Activated naive CD4-positive, alpha-beta T cell treated with anti-CD3 and anti-CD28 coated beads, Interleukin-2, amount 50 U/mL, for 24 hours (primary cell): Measurements from ENCODE around the gene LDLRAD3.
"Not testable (repeated sequence)": the region's sequence is repeated elsewhere in the genome, so short reads cannot be mapped to it uniquely, and the experiment has no call there.

Source experiments
- H3K27ac Mint-ChIP-seq: one replicate; pipeline ENCODE4 v1.8.0; 2021; ENCODE audit warnings: mild to moderate bottlenecking, mixed read lengths
- H3K27me3 Mint-ChIP-seq: one replicate; pipeline ENCODE4 v1.8.0; 2021; ENCODE audit warnings: mixed read lengths
- H3K36me3 Mint-ChIP-seq: one replicate; pipeline ENCODE4 v1.8.0; 2021; ENCODE audit warnings: mixed read lengths
- H3K4me1 Mint-ChIP-seq: one replicate; pipeline ENCODE4 v1.8.0; 2021; ENCODE audit warnings: mixed read lengths
- H3K4me3 Mint-ChIP-seq: one replicate; pipeline ENCODE4 v1.8.0; 2021; ENCODE audit warnings: mild to moderate bottlenecking, mixed read lengths
- H3K9me3 Mint-ChIP-seq: one replicate; pipeline ENCODE4 v1.8.0; 2021; ENCODE audit warnings: mixed read lengths

The LDLRAD3 gene, protein sequence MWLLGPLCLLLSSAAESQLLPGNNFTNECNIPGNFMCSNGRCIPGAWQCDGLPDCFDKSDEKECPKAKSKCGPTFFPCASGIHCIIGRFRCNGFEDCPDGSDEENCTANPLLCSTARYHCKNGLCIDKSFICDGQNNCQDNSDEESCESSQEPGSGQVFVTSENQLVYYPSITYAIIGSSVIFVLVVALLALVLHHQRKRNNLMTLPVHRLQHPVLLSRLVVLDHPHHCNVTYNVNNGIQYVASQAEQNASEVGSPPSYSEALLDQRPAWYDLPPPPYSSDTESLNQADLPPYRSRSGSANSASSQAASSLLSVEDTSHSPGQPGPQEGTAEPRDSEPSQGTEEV

DNA sequence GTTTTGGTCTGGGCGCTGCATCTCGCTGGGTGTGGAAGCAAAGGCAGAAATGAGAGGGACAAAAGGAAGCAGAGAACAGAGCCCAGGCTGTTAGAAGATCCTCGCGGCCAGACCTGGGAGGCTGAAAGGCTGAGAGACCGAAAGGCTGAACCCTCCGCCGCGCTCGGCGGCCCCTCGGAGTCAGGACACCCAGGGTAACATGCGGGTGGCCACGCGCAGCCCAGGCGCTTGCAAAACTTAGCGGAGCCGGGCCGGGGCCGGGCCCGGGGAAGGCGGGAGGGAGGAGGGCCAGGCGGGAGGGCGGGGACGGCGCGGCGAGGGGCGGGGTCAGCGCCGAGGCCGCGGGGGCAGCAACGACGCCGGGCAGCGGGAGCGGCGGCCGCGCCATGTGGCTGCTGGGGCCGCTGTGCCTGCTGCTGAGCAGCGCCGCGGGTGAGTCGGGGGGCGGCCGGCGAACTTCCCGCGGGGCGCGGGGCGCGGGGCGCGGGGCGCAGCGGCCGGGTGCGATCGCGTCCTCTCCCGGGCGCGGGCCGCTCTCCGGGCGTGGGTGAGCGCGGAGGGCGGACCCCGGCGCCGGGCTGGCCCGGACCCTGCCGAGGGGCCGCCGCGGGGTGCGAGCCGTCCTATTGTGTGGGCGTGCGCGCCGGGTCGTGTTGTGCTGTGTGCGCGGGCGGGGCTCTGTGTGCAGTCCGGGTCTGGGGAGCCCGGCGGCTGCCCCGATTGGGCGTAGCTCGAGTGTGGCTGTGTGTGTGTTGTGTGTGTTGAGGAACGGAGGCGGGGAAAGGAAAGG, at the start of gene LDLRAD3:
LDLRAD3 (plus strand) TSS at position 350 of the 790 bp plus-strand sequence; CDS start at position 387, 37 bp downstream.
- Mint-ChIP-seq H3K27me3 (peaks cover 31% of the 10 kb centered on the region), H3K27ac (no peak within 1 kb of the TSS), H3K4me1 (peaks cover 12% of the 10 kb centered on the region), H3K36me3 (no peaks in the 10 kb centered on the region), H3K4me3 (peak within 1 kb of the TSS; percentile 86), H3K9me3 (no peaks in the 10 kb centered on the region)

DNA sequence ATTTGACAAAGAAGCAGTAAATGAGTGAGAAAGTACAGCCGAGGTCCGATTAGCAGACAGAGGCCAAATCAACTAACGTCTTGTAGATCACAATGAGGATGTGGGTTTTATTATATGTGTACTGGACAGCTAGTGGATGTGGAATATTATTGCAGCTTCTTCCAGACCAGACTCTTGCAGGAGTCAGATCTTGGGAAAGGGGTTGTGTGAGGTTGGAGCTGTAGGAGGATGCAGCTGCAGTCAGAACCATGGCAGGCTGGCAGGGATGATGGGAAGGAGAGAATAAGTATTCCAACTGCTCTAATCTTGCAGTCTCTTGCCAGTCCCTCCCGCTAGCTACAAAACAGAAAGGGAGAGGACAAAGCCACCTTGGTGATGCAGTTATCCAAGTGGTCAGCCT, 46.8 kb upstream of the LDLRAD3 start:
- Mint-ChIP-seq H3K4me1 (no peaks in the 10 kb centered on the region), H3K9me3 (no peaks in the 10 kb centered on the region), H3K27me3 (peaks cover 11% of the 10 kb centered on the region), H3K36me3 (no peaks in the 10 kb centered on the region), H3K4me3 (no peak overlapping the region), H3K27ac (no peak overlapping the region)

DNA sequence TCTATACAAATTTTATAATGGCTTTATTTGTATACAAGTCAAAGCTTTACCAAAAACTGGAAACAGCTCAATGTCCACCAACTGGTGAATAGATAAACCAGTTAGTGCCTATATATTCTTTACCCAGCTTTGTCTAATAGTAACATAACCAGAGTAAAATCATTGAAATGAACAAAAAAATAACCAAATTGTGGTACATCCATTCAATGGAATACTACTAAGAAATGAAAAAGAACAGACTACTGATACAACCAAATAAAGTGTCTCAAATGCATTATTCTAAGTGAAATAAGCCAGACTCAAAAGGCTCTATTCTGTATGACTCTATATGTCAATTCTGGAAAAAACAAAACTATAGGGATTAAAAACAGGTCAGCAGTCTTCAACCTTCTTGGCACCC, 40.9 kb upstream of the LDLRAD3 start:
- H3K27me3 Mint-ChIP-seq = peaks cover 8% of the 10 kb centered on the region
- no peak overlapping the region for H3K4me3 Mint-ChIP-seq
- H3K36me3 Mint-ChIP-seq = no peaks in the 10 kb centered on the region
- H3K9me3 Mint-ChIP-seq = peaks cover 3% of the 10 kb centered on the region
- no peak overlapping the region for H3K27ac Mint-ChIP-seq
- no peaks in the 10 kb centered on the region for H3K4me1 Mint-ChIP-seq

- no peak overlapping the region for H3K4me3 Mint-ChIP-seq
- H3K36me3 Mint-ChIP-seq = no peaks in the 10 kb centered on the region
- H3K9me3 Mint-ChIP-seq = peaks cover 3% of the 10 kb centered on the region
- no peaks in the 10 kb centered on the region for H3K4me1 Mint-ChIP-seq
- peaks cover 7% of the 10 kb centered on the region for H3K27me3 Mint-ChIP-seq
- no peak overlapping the region for H3K27ac Mint-ChIP-seq
These were observed 38.1 kb upstream of the LDLRAD3 start for GRCh38 chr11:35905646-35906276.

DNA sequence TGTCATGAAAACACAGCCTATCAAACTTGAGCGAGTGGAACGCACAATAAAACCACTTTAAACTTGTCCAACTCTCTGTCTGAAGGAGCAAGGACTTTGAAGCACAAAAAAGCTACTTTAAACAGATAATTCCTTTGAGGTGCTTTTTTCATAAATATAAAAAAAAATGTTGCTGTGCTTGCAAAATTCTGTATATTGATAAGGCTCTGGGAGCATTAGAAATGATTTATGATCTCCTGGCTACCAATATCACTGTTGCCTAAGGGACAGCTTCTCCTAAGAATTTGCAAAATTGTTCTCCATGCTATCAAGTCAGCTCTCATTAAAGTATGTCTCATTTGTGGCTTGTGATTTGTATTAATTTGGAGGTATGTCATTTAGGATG, 37.6 kb upstream of the LDLRAD3 start:
- no peak overlapping the region for H3K27ac Mint-ChIP-seq
- H3K4me1 Mint-ChIP-seq = no peaks in the 10 kb centered on the region
- H3K4me3 Mint-ChIP-seq = no peak overlapping the region
- H3K9me3 Mint-ChIP-seq = peaks cover 3% of the 10 kb centered on the region
- H3K36me3 Mint-ChIP-seq = no peaks in the 10 kb centered on the region
- peaks cover 7% of the 10 kb centered on the region for H3K27me3 Mint-ChIP-seq

GRCh38 chr11:35906681-35907080, 37.2 kb upstream of the LDLRAD3 start:
- Mint-ChIP-seq H3K27me3 (peaks cover 7% of the 10 kb centered on the region), H3K36me3 (no peaks in the 10 kb centered on the region), H3K9me3 (peaks cover 3% of the 10 kb centered on the region), H3K27ac (no peak overlapping the region), H3K4me1 (no peaks in the 10 kb centered on the region), H3K4me3 (no peak overlapping the region)

DNA sequence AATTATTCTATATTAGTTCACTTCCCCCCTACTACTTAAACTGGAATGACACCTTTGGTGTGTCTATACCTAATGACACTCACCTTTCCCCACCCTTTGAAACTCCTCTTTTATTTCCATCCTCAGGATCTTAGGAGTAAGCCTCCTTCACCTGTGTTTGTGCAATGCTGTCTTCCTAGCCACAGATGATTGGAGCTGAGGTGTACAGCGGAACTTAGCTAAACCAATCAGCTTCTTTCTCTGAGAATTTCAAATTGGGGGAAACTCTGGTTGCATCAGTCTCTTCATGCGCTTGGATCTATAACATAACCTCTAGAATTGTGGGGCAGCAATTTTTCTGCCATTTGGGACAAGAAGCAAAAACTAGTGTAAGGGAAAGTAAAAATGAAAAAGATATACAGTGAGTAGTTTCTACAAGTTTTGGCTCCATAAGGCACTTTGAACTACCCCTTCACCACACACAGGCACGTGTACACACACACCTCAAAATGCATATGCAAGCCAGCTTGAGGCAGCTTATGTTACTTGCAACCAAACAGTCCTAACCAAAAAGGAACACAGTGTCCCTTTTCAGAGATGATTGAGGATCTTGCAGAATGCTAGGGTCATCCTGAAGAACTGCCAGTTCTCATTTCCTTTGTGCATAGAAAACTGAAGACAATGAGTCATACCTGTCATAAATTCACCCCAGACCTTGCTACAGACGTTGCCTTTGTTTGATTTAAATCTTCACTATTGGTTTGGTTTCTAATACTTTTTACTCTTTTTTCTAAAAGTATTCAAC, 36.0 kb upstream of the LDLRAD3 start:
- H3K36me3 Mint-ChIP-seq = no peaks in the 10 kb centered on the region
- H3K27ac Mint-ChIP-seq = no peak overlapping the region
- no peaks in the 10 kb centered on the region for H3K4me1 Mint-ChIP-seq
- H3K4me3 Mint-ChIP-seq = no peak overlapping the region
- H3K27me3 Mint-ChIP-seq = peaks cover 7% of the 10 kb centered on the region
- H3K9me3 Mint-ChIP-seq = peaks cover under 1% of the 10 kb centered on the region

DNA sequence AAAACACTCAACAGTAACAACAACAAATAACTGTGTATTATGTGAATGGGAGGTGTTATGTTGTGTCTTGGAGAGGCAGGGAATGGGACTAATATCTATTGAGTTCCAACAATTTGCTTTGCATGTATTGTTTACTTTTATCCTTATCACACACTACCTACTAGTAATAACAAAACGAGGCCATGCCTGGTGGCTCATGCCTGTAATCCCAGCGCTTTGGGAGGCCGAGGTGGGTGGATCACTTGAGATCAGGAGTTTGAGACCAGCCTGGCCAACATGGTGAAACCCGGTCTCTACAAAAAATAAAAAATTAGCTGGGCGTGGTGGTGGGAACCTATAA, 35.5 kb upstream of the LDLRAD3 start:
- not testable (repeated sequence) for H3K36me3 Mint-ChIP-seq, H3K9me3 Mint-ChIP-seq, H3K27me3 Mint-ChIP-seq, H3K27ac Mint-ChIP-seq, H3K4me3 Mint-ChIP-seq, H3K4me1 Mint-ChIP-seq

DNA sequence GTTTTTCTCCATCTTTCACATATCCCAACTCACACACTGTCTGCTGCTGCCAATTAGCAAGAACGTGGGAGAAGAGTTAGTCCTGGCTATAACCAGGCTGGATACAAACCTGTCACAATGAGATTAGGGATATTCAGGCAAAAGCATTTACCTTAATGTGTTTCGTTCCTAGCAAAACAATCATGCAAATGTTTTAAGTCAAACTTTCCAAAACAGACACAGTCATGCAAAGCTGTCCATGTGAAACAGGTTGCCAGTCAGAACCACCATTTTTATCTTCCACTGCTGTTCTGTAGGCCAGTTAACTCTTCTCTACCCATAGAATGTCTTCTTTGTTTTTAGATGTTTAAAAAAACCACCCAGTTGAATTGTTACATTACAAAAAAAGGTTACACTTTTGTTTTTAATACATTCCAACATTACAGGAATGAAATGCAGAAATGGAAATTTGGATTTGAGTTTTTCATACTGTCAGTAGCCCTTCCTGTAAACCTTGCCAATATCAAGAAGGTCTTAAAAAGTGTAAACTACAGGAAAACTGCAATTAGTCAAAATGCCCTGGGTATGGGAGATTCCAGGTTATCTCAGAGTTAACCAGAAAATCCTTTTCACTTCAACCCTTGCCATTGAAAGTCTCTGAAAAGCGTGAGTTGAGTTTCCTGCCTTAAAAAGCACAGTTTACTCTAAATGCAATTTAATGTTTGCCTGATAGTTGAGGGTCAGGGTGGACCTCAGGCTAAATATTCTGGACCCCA, 34.2 kb upstream of the LDLRAD3 start:
- Mint-ChIP-seq H3K36me3 (no peaks in the 10 kb centered on the region), H3K27ac (no peak overlapping the region), H3K4me1 (no peaks in the 10 kb centered on the region), H3K4me3 (no peak overlapping the region), H3K27me3 (peaks cover 5% of the 10 kb centered on the region), H3K9me3 (no peaks in the 10 kb centered on the region)

GRCh38 chr11:35911013-35911412, 32.8 kb upstream of the LDLRAD3 start:
- H3K4me1 Mint-ChIP-seq = no peaks in the 10 kb centered on the region
- H3K9me3 Mint-ChIP-seq = no peaks in the 10 kb centered on the region
- H3K4me3 Mint-ChIP-seq = no peak overlapping the region
- H3K36me3 Mint-ChIP-seq = no peaks in the 10 kb centered on the region
- H3K27me3 Mint-ChIP-seq = peaks cover 8% of the 10 kb centered on the region
- H3K27ac Mint-ChIP-seq = no peak overlapping the region

GRCh38 chr11:35911616-35912165, 32.2 kb upstream of the LDLRAD3 start:
- H3K27ac Mint-ChIP-seq = no peak overlapping the region

GRCh38 chr11:35912436-35912835, 31.4 kb upstream of the LDLRAD3 start:
- H3K4me3 Mint-ChIP-seq, H3K27ac Mint-ChIP-seq, H3K4me1 Mint-ChIP-seq, H3K9me3 Mint-ChIP-seq, H3K36me3 Mint-ChIP-seq, H3K27me3 Mint-ChIP-seq: not testable (repeated sequence)

More at GRCh38 chr11:35911616-35912165, 32.2 kb upstream of the LDLRAD3 start:
- Mint-ChIP-seq H3K36me3 (no peaks in the 10 kb centered on the region), H3K9me3 (no peaks in the 10 kb centered on the region), H3K27me3 (peaks cover 6% of the 10 kb centered on the region), H3K4me3 (no peak overlapping the region), H3K4me1 (no peaks in the 10 kb centered on the region)

- Mint-ChIP-seq H3K27ac (no peak overlapping the region), H3K36me3 (no peaks in the 10 kb centered on the region), H3K4me3 (no peak overlapping the region), H3K9me3 (no peaks in the 10 kb centered on the region), H3K27me3 (peaks cover 5% of the 10 kb centered on the region), H3K4me1 (no peaks in the 10 kb centered on the region)
These were observed 30.8 kb upstream of the LDLRAD3 start for GRCh38 chr11:35912883-35913624.

- H3K27me3 Mint-ChIP-seq = peaks cover 7% of the 10 kb centered on the region
These were observed 29.0 kb upstream of the LDLRAD3 start for GRCh38 chr11:35914816-35915215.

More at GRCh38 chr11:35914816-35915215, 29.0 kb upstream of the LDLRAD3 start:
- no peaks in the 10 kb centered on the region for H3K4me1 Mint-ChIP-seq
- no peak overlapping the region for H3K4me3 Mint-ChIP-seq
- no peaks in the 10 kb centered on the region for H3K36me3 Mint-ChIP-seq
- no peaks in the 10 kb centered on the region for H3K9me3 Mint-ChIP-seq
- H3K27ac Mint-ChIP-seq = no peak overlapping the region
